CD4-positive, alpha-beta T cell treated with Interleukin-12 subunit alpha and Interleukin-12 subunit beta, for 1 hour (primary cell): ENCODE measurements around the gene KLK7.
"Not testable (repeated sequence)": the region's sequence is repeated elsewhere in the genome, so short reads cannot be mapped to it uniquely, and the experiment has no call there.

Source experiments
- DNase-seq: peaks from one replicate; pipeline ENCODE4 v3.0.0-alpha.2; 2020

Gene KLK7

DNA sequence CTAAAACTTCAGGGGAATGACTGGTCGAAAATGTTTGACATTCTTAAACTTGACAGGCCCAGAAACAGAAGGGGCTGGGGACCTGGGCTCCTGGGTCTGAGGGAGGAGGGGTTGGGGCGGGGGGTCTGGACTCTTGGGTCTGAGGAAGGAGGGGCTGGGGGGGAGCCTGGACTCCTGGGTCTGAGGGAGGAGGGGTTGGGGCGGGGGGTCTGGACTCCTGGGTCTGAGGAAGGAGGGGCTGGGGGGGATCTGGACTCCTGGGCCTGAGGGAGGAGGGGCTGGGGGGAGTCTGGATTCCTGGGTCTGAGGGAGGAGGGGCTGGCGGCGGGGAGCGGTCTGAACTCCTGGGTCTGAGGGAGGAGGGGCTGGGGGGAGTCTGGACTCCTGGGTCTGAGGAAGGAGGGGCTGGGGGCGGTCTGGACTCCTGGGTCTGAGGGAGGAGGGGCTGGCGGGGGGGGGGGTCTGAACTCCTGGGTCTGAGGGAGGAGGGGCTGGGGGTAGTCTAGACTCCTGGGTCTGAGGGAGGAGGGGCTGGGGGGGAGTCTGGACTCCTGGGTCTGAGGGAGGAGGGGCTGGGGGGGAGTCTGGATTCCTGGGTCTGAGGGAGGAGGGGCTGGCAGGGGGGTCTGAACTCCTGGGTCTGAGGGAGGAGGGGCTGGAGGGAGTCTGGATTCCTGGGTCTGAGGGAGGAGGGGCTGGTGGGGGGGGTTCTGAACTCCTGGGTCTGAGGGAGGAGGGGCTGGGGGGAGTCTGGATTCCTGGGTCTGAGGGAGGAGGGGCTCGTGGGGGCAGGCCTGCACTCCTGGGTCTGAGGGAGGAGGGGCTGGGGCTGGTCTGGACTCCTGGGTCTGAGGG is 8.8 kb downstream of the KLK7 start:
- no peak for DNase-seq

GRCh38 chr19:50972795-50973376 is 10.8 kb downstream of the KLK7 start:
- DNase-seq, result no peak

DNA sequence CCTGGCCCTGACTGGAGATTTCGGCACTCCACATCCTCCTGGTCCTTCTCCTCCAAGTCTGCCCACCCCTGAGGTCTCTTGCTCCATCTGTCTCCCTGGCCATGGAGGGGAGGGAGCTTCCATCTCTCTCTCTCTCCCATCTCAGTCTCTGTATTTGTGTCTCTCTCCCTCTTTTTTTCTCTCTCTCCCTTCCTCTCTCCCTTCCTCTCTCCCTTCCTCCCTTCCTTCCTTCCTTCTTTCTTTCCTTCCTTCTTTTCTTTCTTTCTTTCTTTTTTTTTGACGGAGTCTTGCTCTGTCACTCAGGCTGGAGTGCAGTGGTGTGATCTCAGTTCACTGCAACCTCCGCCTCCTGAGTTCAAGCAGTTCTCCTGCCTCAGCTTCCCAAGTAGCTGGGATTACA is 13.9 kb downstream of the KLK7 start:
- DNase-seq, result not testable (repeated sequence)

- DNase-seq, result no peak
These were observed 14.3 kb downstream of the KLK7 start, which contains the start of gene KLK6 for GRCh38 chr19:50969413-50969760. Gene KLK6, minus strand, starts transcription at chr19:50969591. Its CDS starts 1,487 bp downstream, at chr19:50968104.

DNA sequence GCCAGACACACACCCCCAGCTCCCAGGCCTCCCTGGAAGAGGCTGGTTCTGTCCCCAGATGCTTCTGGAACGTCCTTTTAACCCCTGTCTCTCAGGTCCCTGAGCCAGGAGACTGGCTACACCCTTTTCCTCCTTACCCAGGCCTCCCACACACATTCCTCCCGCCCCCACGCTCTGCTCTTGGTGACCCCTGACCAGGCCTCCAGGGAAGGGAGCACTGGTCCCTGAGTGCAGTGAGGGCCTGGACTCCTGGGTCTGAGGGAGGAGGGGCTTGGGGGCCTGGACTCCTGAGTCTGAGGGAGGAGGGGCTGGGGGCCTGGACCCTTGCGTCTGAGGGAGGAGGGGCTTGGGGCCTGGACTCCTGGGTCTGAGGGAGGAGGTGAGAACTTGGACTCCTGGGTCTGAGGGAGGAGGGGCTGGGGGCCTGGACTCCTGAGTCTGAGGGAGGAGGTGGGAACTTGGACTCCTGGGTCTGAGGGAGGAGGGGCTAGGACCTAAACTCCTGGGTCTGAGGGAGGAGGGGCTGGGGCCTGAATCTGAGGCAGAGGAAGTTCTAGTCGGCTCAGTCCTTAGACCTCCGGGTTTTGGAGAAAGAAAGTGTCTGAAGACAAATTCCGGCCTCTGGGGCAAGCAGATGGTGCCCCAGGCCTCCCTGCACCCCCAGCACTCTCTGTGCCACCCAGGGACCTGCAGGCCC is 14.9 kb downstream of the KLK7 start:
- no peak for DNase-seq

DNA sequence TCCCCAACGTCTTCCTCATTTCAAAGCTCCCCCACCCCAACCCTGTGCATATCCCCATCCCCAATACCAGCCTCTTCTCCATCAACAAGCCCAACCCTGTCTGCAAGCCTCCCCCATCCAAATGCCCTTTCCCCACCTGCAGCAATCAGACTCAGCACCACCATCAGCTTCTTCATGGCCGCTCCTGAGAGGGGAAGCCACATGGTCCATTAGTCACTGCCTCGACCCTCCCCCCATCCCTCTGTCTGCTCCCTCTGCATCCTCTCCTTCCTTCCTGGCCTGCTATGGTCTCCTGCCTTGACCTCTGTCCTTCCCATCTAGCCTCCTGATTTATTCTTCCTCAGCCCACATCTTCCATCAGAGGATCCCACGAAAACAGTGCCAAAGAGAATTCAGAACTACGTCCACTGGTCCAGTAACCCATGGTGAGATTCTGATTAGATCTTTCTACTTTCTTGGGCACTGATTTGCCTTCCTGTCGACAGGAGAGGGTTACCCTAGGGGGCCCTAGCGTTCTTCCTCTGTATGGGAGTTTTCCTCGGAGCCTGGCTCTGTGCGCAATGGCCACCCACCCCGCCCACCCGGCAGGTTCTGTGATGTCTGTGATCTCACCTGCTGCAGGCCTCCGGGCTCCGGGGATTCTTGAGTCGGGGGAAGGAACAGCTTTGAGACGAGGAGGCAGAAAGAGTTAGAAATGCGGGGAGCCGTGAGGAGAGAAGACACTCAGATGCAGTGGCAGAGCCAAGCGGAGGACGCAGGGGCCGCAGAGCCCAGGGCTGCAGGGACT is 15.6 kb downstream of the KLK7 start:
- no peak for DNase-seq

GRCh38 chr19:50964266-50964665 is 19.5 kb downstream of the KLK7 start:
- DNase-seq, result no peak

GRCh38 chr19:50963381-50963780 is 20.3 kb downstream of the KLK7 start:
- no peak for DNase-seq

GRCh38 chr19:50962245-50962644 is 21.5 kb downstream of the KLK7 start:
- no peak for DNase-seq

DNA sequence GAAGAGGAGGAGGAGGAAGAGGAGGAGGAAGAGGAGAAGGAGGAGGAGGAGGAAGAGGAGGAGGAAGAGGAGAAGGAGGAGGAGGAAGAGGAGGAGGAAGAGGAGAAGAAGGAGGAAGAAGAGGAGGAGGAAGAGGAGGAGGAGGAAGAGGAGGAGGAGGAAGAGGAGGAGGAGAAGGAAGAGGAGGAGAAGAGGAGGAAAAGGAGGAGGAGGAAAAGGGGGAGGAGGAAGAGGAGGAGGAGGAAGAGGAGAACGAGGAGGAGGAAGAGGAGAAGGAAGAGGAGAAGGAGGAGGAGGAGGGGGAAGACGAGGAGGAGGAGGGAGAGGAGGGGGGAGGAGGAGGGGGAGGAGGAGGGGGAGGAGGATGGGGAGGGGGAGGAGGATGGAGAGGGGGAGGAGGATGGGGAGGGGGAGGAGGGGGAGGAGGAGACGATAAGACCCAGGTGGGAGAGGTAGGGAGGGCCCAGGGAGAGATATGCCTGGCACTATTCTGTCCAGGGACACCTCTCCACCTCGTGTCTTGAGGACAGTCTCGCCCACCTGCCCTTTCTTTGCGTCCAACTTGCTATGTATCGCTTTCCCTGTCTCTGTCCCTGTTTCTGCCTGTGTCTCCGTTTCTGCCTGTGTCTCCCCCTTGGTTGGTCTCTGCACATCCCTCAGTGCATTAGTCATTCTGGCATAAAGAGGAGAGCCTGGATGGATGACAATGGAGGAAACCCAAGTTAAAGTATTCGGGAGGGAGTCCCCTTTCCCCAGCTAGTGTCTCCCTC is 23.8 kb downstream of the KLK7 start:
- no peak for DNase-seq

- DNase-seq, result no peak
These were observed 26.1 kb downstream of the KLK7 start for GRCh38 chr19:50957587-50957986.

DNA sequence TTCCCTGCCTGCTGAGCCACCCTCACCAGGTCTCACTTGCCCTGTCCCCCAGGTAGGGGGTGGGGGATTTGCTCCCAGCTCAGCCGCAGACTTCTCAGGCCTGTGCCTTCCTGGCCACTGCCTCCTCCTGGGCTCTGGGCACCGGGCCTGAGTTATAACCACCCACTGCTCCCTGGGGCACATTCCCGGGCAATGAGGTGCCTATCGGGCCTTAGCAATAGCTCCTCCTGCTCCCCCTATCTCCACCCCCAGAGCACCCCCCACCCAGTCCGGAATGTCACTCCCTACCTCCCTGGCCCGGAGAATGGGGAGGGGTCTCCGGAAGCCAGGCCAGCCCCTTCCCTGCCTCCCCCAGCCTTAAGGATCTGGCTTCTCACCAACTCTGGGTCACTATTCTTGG is 30.8 kb downstream of the KLK7 start, which contains the start of gene KLK5:
TSS of gene KLK5 (minus strand) at position 129 of the 400 bp plus-strand sequence. CDS start 381 bp downstream, outside the sequence.
- DNase-seq, result no peak

DNA sequence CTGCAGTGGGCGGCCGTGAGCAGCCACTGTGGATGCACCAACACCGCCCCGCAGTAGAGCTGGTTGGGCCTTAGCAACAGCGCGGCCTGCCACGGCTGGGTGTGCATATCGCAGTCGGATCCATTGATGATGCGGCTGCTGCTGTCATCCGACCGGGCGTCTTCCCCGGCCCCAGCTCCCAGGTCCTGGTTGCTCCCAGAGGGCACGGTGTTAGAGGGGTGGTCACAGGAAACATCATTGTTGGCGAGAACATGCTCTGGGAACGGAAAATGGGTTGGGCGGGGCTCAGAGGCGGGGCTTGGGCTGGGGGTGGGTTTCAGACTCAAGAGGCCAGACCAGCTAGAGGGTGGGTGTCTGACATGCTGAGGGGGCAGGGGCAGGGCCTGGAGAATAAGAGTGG is 33.9 kb downstream of the KLK7 start:
- no peak for DNase-seq

- no peak for DNase-seq
These were observed 36.6 kb downstream of the KLK7 start for GRCh38 chr19:50947123-50947522.

GRCh38 chr19:50944795-50945194 is 38.9 kb downstream of the KLK7 start:
- no peak for DNase-seq

DNA sequence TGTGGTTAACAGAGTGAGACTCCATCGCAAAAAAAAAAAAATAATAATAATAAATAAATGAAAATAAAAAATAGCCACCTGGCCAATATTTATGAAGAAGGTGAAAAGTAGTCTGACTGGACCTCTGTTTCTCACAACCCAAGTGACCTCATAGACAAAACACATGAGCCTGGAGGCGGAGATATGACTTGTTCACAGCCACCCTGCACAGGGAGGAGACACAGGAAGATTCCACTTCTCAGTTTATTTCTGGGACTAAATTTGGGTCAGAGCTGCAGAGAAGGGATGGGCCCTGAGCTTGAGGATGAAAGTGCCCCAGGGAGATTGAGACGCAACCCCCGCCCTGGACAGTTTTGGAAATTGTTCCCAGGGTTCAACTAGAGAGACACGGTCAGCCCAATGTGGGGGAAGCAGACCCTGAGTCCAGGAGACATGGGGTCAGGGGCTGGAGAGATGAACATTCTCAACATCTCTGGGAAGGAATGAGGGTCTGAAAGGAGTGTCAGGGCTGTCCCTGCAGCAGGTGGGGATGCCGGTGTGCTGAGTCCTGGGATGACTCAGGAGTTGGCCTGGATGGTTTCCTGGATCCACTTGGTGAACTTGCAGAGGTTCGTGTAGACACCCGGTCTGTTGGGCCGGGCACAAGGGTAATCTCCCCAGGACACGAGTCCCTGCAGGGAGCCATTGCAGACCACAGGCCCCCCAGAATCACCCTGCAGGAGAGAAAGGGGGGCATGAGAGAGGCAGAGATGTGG is 40.5 kb downstream of the KLK7 start:
- DNase-seq, result no peak

DNA sequence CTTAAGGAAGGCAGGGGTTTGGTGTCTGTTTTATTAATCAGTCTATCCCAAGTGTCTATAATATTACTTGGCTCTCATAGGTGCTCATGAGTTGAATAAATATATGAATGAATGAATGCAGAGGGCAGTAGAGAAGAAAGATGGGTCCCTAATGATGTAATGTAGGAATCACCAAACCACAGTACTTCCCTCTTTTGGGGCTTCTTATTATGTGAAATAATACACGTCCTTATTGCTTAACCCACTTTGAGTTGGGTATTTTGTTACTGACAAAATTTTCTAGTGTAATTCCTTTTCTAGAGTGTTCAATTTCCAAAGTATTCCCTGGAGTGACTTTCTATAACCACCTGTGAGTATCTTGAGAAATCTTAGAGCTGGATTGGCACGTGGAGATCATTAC is 44.1 kb downstream of the KLK7 start:
- DNase-seq, result no peak

DNA sequence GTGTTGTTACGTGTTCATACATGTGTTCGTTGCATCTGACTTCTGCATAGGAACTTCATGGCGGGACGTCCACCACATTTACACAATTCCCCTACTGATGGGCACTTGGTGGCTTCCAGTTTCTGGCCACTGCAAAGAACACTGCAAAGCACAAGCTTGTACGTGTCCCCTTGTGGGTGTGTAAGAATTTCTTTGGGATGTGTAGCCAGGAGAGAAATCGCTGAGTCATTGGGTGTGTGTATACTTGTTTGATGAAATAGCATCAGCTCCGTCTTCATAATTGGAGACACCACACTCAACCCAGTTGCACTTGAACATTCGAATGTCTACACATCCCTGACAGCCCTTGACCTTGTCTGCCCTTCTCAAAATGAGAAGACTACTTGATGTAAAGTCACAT is 50.1 kb downstream of the KLK7 start:
- no peak for DNase-seq

DNA sequence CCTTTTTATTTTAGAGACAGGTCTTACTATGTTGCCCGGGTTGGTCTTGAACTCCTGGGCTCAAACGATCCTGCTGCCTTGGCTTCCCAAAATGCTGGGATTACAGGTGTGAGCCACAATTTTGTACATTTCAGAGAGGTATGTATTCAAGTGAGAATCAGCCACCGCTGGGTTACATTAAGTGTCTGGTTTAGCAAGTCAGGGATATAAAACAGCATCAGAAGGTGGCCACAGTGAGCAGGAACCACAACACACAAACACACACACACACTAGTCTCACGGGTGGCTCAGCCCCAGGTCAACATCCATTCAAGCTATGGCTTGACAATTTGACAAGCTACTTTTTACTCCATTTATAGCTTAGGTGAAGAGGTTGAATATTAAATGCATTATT is 51.0 kb downstream of the KLK7 start:
- DNase-seq, result no peak

DNA sequence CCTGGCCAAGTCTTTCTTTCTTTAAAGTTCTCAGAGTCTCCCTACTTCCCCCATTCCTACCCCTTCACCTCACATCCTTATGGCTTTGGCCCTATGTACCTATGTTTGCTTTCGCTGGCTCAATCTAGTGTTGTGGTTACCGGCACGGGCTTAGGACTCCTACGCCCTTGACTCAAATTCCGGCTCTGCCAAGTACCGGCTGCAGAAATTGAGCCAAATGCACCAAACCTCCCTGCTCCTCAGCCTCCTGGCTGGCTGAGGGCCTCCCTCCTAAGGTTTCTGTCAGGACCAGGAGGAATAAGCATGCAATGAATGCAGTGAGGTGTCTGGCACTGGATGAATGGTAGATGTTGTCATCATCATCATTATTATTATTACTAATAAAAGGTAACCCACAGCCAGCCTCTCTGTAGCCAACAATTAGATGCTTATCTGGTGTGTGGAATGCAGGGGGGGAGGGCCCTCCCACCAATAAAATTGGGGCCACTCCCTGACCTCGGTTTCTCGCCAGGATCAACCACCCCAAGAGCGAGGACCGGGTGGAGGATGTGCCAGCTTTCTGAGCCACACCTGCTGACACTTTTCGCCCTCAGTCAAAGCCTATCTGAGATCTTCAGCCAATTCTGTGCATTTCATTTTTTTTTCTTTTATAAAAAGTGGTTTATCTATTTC is 51.6 kb downstream of the KLK7 start:
- no peak for DNase-seq

GRCh38 chr19:50931023-50931422 is 52.7 kb downstream of the KLK7 start:
- no peak for DNase-seq
